ENCODE data around the gene UBE2Q1.

The UBE2Q1 gene

DNA sequence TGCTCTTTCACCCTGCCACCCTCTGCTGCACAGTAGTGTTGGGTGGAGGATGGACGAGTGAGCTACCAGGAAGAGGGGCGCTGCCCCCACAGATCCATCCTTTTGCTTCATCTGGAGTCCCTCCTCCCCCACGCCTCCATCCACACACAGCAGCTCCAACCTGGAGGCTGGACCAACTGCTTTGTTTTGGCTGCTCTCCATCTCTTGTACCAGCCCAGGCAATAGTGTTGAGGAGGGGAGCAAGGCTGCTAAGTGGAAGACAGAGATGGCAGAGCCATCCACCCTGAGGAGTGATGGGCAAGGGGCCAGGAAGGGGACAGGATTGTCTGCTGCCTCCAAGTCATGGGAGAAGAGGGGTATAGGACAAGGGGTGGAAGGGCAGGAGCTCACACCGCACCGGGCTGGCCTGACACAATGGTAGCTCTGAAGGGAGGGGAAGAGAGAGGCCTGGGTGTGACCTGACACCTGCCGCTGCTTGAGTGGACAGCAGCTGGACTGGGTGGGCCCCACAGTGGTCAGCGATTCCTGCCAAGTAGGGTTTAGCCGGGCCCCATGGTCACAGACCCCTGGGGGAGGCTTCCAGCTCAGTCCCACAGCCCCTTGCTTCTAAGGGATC, 17.6 kb upstream of the UBE2Q1 start:
- no peak for DNase-seq

DNA sequence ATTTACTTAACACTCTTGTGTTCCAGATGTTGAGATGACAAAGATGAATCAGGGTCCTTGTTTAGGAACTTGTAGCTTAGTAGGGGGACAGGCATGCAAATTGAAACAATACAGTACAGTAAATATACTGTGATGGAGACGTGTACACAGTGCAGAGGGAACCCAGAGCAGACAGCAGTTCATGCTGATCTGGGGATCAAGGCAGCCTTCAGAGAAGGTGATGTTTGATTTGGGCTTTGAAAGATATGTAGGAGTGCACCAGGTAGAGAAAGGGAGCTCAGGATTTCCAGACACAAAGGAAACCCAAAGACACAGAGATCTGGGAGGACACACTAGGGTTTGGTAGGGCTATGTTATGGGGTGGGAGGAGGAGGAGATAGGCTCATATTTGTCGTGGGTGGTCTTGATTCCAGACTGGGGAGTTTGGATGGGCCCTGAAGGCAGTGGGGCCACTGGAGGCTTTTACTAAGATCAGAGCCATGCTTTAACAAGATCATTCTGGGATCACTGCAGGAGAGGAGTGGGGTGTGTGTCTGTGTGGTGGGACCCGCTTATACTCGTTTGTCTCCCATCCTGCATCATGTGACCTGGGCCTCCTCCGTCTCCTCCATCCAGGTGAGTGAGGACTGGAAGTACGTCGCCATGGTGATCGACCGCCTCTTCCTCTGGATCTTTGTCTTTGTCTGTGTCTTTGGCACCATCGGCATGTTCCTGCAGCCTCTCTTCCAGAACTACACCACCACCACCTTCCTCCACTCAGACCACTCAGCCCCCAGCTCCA, 16.9 kb upstream of the UBE2Q1 start:
- DNase-seq = no peak

DNA sequence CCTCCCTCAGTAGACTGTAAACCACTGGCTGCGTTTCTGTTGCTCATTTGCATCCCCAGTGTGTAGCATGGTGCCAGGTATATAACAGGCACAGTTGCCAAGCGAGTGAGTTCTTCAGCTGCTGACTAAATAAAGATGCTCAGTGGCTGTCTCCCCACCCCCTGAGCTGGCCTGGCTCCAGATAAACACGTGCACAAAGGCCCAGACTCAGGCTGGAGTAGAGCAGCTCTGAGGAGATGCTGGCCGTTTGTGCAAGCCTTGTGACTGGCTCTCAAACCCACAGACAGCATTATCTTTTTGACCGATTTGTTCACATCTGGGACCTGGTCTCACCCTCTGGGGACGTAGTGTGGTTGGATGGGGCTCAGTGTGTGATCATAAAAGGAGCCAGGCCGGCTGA, 16.3 kb upstream of the UBE2Q1 start:
- DNase-seq = no peak

DNA sequence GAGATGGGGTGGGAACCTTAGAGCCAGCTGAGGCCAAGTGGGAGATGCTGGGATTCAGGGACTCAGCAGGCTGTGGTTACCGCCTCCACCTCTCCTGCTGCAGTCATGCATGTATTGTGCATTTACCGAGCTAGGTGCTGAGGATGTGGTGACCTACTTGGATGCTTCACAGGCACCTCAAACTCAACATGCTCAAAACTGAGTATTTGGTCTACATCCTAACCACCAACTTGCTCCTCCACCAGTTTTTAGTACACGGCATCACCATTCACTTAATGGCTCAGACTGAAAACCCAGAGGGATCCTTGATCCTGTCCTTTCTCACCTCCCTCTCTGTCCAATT, 14.7 kb upstream of the UBE2Q1 start:
- DNase-seq = no peak

DNA sequence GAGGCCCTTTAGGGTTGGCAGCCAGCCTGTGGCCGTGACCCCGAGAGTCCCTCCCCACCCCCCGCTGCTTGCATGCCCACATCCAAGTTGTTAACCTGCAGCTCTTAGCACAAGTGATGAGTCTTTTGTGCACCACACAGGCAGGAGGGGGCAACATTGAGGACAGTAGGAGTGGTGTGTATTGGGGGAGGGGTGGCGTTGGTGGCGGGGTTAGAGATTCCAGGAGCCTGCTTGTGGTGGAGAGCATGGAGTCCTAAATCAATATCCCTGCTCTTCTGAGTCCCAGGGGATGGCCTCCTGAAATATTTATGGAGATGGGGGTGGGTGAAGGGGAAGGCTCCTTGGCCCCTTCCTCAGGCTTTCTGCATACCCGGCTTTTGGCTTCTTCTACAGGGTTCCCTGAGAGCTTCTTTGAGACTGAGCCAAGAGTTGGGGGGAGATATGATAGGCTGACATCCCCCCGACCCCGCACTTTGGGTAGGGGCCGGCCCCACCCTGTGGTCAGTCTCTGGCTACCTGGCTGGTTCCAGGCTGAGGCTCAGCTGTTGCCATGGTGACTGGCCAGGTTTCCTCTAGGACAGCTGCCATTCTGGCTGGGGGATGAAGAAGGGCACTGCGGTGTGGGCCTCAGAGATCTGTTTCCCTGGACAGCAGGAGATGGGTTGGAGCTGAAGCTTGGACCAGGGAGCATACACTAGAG, 14.2 kb upstream of the UBE2Q1 start:
- no peak for DNase-seq

DNA sequence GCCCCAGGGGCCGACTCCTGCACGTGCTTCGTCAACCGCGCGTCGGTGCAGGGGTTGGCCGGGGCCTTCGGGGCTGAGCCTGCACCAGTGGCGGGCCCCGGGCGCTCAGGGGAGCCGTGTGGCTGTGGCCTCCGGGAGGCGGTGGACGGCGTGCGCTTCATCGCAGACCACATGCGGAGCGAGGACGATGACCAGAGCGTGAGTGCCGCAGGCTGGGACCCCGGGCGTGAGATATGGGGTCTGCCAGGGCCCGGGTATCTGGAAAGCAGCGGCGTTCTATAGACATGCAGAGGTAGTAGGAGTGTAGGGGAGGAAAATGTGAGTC, 13.5 kb upstream of the UBE2Q1 start:
- no peak for DNase-seq

DNA sequence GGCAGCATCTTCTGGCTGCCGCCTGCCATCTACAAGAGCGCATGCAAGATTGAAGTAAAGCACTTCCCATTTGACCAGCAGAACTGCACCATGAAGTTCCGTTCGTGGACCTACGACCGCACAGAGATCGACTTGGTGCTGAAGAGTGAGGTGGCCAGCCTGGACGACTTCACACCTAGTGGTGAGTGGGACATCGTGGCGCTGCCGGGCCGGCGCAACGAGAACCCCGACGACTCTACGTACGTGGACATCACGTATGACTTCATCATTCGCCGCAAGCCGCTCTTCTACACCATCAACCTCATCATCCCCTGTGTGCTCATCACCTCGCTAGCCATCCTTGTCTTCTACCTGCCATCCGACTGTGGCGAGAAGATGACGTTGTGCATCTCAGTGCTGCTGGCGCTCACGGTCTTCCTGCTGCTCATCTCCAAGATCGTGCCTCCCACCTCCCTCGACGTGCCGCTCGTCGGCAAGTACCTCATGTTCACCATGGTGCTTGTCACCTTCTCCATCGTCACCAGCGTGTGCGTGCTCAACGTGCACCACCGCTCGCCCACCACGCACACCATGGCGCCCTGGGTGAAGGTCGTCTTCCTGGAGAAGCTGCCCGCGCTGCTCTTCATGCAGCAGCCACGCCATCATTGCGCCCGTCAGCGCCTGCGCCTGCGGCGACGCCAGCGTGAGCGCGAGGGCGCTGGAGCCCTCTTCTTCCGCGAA, 12.9 kb upstream of the UBE2Q1 start:
- DNase-seq = no peak

DNA sequence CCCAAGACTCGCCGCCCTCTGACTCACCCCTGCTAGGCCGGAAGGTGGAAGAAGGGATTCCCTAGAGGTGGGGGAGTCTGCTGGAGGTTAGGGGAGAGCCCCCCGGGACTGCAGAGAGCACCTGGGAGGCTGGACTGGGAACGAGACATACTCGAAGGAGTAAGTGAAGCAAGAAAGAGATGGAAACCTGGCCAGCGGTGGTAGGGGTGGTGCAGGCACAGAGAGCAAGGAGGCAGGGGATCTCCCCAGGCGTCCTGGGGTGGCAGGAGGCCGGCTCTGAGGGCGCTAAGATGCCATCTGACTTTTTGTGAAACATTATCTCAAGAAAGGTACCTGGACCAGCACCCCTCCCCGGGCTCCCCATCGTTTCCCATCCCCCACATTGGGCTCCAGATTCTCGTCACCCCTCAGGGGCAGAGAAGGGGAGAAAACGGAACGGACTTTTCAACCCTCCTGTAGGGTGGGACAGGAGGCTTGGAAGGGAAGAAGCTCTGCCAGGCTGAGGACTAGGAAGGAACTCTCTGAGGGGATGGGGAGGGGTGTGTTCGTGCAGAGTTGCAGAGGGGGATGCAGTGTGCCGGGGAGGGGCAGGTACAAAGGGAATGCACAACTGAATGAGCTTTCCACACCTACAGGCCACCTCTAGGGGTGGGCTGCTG, 9.8 kb upstream of the UBE2Q1 start:
- DNase-seq = no peak

DNA sequence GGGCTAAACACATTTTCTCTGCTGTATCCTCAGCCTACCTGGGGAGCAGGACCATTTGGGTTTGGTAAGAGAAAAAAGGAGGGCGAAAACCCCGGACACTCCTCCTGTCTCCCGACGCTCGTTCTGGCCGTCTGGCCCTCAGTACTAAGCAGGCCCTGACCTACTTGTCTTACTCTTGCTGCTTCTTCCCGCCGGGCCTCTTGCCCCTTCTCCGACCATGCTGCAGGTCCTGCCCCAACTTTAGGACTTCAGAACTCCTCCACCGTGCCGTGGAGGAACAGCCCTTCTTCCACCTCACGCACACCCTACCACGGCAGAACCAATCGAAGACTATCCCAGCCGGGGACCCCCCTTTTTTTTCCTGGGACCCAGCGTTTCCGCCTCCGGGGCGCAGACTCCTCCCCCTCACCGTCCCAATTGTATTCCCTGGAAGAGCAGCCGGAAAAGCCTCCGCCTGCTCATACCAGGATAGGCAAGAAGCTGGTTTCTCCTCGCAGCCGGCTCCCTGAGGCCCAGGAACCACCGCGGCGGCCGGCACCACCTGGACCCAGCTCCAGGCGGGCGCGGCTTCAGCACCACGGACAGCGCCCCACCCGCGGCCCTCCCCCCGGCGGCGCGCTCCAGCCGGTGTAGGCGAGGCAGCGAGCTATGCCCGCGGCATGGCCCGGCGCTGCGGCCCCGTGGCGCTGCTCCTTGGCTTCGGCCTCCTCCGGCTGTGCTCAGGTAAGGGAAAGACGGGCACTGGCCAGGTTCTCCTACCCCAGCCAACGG, 9.1 kb upstream of the UBE2Q1 start, which contains the start of gene CHRNB2:
CHRNB2 (plus strand) TSS at position 393 of the 771 bp plus-strand sequence; CDS start at position 660, 267 bp downstream.
- peak; percentile 75 for DNase-seq

DNA sequence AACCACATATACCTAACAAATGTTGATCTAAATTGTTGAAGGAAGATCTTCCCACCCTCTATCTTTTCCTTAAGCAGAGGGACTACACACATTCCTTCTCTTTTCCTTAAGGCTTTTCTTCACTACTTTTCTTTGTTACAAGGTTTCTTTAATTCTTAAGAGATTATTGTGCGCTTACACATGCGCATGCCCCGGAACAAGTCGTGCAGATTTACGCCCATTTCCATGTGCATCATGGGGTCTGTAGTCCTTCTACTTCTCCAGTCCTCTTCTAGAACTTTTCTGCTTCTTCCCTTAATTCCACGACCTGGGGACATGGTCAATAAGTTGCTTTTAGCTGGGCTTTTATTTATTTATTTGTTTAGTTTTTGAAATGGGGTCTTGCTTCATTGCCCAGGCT, 7.4 kb upstream of the UBE2Q1 start:
- DNase-seq = no peak

DNA sequence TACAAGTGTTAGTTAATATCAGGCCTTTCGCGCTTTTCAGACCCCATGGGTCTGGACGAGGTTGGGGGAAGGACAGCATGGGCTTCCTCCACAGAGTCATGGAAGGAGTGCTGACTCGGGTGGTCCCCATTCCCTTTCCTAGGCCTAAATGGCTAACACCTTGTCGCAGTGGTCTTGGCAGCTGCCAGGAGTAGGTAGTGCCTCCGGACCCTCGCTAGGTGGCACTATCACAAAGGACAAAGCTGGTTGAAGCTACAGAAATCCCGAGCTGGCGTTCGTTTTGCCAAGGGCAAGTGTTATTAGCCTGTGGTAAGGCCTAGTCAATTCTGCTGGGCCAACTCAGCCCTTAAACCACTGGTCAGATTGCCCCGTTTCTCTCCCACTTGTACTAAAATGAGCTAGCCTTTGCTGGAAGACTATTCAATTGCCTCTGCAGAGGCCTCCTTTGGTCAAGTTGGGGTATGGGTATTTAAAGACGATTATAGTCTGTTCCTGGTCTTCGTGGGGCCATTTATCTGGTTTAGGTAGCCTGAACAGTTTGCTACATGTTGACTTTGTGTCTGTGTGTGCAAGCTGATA, 1.1 kb upstream of the UBE2Q1 start:
- peak; percentile 86 for DNase-seq

DNA sequence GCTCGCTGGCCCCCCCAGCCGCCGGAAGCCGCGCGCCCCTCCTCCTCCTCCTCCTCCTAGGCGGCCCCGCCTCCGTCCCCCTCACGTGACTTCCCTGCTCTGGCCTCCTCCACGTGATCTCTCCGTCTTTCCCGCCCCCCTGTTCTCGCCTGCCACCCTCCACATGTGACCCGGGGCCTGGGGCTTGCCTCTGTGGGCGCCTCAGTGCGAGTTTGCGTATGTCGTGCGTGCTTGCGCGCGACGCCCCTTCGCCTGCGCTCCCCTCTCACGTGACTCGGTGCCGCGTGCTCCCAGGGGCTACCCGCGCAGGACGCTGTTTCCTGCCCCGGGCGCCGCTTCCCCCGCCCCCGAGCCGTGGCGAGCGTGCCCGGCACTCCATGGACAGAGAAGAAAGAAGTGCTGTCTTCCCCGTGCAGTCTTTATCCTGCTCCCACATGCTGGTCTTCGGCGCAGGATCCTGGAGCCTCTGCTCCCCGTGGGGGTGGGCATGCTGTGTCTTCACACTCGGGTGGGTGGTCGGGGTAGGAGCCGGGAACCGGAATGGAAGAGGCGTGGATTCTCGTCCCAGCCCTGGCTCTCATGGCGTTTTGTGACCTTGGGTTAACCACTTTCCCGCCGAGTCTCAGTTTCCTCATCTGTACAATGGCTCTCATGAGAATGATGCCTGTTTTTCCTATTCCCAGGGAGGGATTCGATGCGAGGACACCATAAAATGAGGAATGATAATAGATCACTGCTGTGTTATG, 431 bp upstream of the UBE2Q1 start:
- DNase-seq = peak; percentile 99

DNA sequence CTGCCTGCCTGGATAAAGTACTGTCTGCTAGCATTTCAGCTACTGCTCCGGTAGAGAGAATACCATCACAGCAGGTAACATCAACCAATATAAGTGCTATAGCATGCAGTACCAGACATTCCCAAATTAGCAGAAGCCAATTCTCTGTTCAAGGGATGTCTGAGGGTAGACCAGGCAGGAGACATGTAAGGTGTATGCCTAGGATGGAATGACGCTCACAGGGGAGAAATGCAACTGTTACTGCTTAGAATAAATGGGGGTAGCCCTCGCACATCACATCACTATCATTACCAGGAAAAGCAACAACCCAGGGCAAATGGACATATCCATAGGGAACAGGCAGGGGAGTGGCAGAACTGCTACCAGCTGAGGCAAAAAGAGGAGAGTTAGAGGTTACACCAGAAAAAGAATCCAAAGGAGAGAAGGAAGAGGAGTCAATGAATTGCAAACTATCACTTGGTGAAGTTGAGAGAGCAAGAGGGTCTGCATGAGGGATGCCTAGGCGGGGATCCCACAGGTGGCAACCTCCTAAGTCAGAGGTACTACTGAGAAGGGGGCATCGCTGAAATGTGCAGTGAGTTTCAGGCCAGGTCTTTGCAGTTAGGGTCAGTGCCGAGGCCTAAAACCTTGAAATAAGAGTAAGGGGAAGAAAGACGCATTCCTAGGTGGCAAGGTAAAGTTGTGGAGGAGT, 1.1 kb downstream of the UBE2Q1 start:
- DNase-seq = no peak

DNA sequence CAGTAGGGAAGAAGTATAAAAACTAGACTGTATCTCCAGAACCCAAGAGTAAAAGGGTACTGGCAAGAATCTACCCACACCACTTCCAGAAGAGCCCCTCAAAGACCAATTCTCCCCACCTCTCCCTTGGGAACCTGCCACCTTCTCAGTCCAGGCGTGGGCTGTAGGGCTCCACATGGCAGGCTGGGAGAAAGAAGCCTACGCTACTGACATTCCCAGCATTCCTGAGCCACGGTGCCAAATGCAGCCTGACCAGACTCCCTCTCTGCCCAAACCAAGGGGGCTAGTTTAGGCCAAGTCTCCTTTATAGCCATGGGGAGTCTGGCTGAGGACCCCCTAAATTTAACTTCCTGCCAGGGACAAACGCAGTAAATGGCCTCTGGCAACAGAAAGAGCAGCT, 2.0 kb downstream of the UBE2Q1 start:
- no peak for DNase-seq

DNA sequence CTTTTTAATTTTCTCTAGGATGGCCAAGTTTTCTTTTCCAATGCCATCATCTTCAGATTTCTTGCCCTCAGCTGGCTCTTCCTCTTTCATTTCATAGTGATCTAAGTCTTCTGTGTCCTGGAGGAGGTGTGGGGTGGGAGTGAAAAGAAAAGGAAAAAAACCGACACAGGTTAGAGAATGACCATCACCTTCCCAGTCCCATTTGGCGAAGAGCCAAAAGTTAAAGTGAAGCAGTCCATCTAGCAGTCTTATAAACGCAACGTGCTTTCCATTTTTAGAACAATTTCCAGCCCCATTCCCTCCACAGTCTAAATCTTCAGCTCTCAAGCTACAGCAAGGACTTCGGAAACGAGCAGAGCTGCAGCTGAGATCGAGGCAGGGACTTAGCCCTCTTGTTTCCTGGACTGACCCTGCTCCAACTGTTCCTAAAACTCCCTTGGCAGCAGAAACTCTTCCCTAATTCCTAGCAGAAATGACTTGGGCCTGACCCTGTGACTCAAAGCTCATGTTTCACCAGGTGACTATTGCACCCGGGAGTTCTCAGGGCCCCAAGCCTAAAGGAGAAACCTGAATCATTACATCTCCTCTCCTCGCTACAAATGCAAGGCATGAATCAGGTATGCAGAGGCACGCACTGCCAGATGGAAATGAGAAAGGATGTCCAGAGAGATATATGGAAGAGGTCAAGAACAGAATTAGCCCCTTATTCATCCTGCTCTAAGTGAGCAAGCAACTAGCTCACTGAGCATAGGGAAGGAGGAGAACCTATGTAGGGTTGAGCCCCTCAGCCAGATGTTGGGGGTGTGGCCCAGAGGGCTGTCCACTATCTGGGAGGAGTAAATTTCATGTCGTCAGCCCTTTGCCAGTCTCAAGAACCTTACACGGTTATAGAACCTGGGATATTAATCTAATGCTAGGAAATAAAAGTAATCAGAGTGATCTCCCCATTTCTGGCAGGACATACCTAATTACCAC, 5.1 kb downstream of the UBE2Q1 start:
- no peak for DNase-seq

DNA sequence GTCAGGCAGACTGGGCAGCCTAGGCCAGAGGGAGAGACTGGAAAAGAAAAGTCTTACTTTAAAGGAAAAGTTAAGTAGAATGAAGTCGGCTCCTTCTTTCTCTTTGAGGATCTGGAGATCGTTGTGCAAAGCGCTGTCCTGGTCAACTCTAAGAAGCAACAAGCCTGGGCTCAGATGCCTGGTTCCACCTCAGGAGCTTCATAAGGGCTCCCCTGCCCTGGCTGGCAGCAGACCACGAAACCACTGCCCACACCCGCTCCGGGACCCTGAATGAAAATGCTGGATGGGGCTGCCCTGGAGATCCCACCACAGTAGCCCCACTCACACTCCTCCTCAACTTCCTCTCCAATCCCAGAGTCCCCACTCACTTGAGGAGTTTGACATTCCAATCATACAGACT, 6.4 kb downstream of the UBE2Q1 start:
- DNase-seq = no peak

DNA sequence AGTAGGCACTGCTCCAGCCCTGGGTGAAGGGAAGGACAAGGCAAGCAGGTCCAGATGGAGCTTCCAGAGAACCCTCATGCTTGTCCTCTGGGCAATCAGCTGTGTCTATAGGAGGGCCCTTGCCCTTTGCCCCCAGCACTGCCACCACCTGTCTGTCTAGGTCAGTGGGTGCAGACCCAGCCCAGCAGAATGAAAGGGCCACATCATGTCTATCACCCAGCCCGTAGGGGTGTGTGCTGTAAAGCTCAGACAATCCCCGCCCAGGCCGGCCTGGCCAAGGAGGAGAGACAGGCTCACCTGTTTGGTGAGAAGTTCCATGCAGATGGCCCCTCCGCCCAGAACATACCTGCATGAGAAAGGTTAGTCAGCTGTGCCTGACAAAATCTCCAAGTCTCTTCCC, 7.0 kb downstream of the UBE2Q1 start:
- no peak for DNase-seq

DNA sequence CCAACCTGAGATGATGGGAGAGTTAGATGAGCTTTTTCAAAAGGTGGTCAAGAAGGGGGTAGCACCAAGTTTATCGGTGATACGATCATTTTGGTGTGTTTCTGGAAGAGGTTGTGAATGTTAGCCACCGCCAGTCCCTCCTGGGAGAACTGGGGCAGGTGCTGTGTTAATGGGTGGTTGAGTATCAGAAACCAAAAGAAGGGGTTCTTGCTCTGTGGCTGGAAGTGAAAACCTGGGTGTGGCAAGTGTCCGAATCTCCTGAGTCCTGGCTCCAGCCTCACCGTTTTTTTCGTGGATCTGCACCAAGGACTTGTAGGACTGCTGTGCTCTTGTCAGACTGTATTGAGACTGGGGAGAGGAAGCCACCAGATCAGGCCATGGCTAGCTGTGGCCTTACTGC, 7.8 kb downstream of the UBE2Q1 start:
- DNase-seq = no peak

DNA sequence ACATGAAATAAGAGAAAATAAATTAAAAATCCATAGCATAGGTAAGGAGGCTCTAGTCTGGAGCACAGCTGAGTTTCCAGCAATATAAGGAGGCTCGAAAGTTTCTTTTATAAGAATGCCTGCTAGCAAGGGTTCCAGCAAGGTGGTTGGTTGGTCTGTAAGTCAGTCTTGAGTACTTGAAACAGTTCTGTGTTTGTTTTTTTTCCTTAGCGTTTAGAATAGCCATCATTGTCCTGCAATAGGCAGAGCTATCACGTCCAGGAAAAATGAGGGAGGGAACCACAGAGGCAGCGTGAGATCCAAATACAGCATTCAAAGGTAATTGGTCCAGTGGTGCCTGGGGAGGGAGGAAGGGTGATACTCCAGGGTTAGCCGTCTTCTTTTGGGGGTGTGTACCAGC, 8.4 kb downstream of the UBE2Q1 start:
- no peak for DNase-seq

Measured in CD4-positive, alpha-beta T cell treated with Interleukin-17A for 4 hours (primary cell).